AG08396 (cell line): ENCODE results near the gene NR1D1.

Experiments
- DNase-seq: peaks from one replicate; pipeline ENCODE4 v3.0.0; 2012; ENCODE audit warnings: low spot score, mixed read lengths

Gene NR1D1

DNA sequence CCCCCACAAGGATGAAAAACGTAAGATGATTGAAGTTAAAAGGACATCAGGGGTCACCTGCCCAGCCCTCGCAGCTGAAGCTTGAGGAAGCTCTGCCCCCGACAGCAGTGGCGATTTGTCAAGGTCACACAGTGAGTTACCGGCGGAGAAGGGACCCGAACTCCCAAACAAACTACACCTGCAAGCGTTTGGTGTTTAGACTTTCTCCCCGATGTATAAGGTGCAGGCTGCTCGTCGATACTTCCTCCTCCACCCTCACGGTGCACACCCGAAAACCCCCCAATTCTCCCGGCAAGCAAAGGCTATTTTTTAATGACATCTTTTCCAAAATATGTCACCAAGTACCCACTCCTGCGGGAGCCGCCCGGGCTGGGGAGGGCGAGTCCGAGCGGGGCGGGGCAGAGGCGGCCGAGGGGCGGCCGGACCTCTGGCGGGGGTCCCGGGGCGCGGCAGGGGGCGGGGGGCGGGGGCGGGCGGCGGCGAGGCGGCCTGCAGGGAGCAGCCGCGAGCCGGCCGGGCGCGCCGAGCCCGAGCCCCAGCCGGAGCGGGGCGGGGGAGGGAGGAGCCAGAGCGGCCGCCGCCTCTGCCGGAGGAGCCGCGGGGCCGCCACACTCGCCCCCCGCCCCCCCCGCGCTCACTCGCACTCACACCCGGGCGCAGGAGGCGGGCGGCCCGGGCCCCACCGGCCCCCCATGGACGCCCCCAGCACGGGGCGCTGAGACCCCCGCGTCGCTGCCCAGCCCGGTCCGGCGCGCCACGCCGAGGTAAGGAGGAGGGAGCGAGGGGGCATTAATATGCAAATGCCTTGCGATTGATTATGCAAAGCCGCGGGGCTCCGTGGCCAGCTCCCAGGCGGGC, 37.8 kb downstream of the NR1D1 start, which contains the start of gene THRA:
Gene THRA (plus strand): TSS at position 637 of the 858 bp plus-strand sequence. CDS start 11,524 bp downstream, outside the sequence.
- DNase-seq: peak; percentile 88

DNA sequence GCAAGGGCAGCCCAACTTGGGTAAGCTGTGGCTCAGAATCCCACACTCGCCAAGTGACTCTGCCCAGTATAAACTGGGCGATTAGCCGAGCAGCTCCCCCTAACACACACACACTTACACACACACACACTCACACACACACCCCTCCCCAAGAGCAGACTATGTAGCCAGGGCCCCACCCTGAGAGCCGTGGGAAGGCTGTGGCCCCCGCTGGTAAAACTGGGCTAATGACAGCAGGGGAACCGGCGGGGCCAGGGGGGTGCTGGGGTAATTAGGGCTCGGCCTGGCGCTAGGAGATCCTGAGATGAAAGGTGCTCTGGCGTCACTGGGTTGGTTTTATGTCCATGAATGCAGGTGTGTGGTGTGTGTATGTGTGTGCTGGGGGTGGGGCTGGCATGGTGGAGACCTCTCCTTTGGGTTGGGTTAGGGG, 38.8 kb downstream of the NR1D1 start:
- no peak for DNase-seq

DNA sequence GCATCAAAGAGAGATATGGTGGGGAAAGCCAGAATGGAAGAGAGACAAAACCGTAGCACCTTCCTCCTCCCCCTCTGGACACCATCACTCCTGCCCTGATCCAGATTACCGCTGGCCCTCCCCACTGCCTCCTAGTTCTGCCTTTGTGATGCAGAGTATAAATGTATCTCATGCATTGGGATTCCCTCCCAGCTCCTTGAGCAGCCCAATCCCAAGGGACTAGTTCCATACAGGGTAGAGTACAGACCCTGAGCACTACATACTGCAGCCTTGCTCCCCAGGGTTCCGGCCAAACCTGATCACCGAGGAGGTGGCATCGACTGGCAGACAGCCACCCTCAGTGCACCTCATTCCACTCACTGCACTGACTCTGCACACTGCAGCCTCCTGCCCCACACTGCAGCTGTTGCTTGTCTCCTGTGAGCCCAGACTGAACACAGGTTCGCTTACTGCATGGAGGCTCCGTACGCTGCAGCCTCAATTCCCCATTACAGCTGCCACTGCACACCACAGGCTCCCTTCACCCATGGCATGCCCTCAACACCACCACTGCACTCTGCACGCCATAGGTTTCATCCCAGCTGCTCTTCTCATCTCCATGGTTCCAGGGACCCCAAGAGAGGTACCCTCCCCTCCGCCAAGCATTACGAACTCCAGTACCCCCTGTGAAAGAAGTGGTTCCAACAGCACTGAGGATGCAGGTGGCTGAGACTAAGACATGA, 39.3 kb downstream of the NR1D1 start:
- no peak for DNase-seq

DNA sequence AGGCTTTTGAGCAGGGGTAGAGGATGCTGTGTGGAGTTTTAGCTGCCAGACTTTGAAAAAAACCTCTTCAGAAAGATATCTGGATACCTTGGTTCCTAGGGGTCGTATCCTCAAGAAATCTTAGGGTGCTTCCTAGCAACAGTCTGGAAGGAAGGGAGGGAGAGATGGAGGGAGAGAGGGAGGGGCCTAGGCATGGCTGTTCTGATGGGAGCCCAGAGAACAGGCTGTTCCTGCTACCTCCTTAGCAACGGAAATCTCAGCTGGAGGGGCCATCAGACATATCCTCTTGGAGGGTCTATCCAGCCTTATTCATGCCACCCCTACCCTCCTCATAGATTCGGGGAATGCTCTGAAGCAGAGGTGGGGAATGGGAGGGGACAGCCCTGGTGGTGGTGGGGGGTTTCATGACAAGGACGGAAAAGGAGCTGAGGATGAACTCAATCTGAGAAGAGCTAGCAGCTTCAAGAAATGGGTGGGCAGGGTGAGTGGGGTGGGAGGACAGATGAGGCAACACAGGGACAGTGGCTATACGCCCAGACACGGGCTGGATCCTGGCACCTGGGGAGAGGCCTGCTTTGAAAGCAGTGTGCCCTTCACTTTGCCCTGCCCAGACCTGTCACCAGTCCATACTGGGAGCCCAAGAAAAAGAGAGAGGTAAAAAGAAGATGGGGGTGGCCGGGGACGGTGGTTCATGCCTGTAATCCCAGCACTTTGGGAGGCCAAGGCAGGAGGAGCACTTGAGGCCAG, 40.5 kb downstream of the NR1D1 start:
- DNase-seq: no peak

DNA sequence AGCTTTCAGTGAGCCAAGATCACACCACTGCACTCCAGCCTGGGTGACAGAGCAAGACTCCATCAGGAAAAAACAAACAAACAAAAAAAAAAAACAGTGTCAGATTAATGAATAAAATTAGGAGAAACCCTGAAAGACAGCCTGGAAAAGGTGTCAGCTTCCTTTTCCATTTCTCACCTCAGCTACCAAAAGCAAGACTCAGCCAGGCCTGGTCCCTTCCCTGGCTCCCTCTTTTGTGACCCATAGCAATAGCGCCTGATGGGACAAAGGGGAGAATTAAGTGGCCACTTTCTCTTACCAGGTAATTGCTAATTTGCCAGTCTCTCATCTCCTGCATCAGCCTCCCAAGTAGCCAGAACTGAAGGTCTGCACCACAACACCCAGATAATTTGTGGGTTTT, 41.5 kb downstream of the NR1D1 start:
- DNase-seq: no peak

DNA sequence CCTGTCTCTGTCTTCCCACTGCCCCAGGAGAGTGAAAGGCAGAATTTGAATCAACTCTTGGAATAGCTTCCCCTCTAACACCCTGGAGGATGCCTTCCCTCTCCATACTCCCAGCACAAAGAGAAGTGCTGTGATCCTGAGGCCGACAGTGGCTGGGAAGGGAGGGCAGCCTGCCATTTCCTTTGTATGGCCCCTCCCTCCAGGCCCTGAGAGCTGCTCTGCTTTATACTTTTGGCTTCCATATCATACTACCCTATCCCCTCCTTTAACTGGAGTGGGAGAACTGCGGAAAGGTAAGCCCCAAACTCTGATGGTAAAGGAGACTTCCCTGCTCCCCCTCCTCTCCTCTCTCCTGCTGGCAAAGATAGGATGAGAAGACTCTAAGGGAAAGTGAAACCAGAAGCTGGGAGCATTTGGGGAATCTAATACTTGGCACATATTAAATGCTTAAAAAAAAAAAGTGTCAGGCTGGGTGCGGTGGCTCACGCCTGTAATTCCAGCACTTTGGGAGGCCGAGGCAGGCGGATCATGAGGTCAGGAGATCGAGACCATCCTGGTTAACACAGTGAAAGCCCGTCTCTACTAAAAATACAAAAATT, 42.1 kb downstream of the NR1D1 start:
- DNase-seq: peak; percentile 58

DNA sequence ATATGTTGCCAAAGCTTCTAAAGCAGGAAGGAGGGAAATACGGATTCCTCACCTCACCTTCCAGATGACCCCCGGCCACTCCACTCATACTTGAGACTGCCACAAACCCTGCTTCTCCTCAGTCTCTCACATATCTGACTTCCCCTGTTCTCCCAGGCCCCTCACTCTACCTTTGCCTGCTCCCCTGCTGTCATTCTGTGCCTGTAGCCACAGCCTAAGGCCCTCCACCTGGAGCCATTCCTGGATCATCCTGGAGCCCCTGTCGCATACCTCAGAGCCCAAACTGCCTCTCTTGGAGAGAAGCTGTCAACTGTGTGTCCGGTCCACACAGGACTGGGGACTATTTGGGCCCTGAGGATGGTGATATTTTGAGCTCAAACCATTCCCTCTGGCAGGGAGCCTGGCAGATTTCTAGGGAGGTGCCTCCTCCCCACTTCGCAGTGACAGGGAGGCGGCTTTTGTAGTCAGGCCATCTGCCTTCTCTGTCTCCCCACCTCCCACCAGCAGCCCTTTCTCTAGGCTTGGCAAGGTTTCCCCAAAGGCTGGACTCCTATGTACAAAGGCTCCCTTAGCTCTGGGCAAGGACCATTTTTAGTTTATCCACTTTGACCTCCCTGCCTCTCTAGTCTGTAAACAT, 43.9 kb downstream of the NR1D1 start:
- DNase-seq: no peak
